Omental fat pad (tissue), 4 donors: Measurements from ENCODE around the gene VSIR. TPM values are rescaled to one million over a fixed set of nuclear protein-coding genes. Genes with fewer than 3 reads are reported as not detected.

Experiments used
- ATAC-seq: fragments of 150-250 bp; one replicate; pipeline ENCODE4 v1.9.1; 2016; ENCODE audit warnings: mild to moderate bottlenecking, moderate library complexity; ENCODE audit not compliant: low FRiP score
- DNase-seq: peaks from one replicate; pipeline ENCODE4 v3.0.0-alpha.2; 2019; ENCODE audit warnings: low spot score
- total RNA-seq, 4 donors: library from RNA; depleted of rRNA; stranded (reverse); fragments of >200 nt; gene quantifications; one replicate each; pipeline ENCODE4 v1.1.0, GENCODE V29; 2016
- TF ChIP-seq, protein P1 (sequence below), 3 donors: fragments of 450-650 bp; IDR thresholded peaks; one replicate each; pipeline ENCODE4 v1.5.1; 2016 to 2017; ENCODE audit warnings: antibody characterized with exemption in 3 of 3, mild to moderate bottlenecking in 3 of 3, moderate library complexity in 2 of 3

The VSIR gene
- total RNA-seq, 4 donors from 2014 or later: 65.1 to 119 (median 86.3) TPM

DNA sequence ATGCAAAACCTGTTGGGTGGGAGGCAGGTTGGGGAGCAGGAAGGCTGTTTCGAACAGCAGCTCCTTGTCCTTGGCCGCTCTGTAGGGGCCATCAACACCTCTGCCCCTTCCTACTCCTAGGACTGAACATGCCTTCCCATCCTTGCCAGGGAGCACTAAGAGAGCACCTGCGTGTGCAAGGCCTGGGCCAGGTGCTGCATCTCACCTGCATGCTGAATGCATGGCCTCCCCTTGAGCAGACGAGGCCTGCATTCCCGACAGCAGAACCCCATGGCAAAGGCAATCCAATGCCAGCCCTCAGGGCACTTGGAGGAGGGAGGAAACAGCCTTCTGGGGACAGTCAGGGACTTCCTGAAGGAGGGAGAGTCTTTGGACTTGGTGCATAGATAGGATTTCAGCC, 11.0 kb downstream of the VSIR start:
- ATAC-seq (no peak), DNase-seq (no peak)
- TF ChIP-seq, protein P1, sequence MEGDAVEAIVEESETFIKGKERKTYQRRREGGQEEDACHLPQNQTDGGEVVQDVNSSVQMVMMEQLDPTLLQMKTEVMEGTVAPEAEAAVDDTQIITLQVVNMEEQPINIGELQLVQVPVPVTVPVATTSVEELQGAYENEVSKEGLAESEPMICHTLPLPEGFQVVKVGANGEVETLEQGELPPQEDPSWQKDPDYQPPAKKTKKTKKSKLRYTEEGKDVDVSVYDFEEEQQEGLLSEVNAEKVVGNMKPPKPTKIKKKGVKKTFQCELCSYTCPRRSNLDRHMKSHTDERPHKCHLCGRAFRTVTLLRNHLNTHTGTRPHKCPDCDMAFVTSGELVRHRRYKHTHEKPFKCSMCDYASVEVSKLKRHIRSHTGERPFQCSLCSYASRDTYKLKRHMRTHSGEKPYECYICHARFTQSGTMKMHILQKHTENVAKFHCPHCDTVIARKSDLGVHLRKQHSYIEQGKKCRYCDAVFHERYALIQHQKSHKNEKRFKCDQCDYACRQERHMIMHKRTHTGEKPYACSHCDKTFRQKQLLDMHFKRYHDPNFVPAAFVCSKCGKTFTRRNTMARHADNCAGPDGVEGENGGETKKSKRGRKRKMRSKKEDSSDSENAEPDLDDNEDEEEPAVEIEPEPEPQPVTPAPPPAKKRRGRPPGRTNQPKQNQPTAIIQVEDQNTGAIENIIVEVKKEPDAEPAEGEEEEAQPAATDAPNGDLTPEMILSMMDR (IDR thresholded peaks at IDR 0.05): no peak

DNA sequence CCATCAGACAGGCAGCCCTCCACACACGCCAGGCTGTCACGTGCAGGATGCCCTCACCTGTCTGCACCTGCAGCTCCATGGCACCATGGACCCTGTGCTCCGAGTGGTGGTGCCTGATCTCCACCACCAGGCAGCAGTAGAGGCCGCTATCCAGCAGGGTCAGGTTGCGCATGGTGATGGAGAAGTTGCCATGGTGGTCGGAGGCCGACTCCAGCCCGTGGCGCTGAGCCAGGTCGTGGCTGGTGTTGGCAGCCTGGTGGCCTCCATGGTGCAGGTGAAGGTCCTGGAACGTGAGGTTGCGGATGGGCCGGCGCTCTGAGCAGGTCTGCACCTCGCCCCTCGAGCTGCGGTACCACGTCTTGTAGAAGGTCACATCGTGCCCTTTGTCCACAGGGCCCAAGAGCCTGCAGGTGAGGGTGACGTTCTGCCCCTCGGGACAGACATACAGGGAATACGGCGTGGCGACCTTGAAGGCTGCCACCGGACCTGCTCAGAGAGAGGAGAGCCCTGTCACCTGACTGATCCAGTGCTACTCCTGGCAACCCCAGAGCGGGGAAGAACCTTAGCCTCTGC, 11.7 kb downstream of the VSIR start:
- TF ChIP-seq, protein P1 (IDR thresholded peaks at IDR 0.05): no peak
- DNase-seq: no peak
- no peak for ATAC-seq

DNA sequence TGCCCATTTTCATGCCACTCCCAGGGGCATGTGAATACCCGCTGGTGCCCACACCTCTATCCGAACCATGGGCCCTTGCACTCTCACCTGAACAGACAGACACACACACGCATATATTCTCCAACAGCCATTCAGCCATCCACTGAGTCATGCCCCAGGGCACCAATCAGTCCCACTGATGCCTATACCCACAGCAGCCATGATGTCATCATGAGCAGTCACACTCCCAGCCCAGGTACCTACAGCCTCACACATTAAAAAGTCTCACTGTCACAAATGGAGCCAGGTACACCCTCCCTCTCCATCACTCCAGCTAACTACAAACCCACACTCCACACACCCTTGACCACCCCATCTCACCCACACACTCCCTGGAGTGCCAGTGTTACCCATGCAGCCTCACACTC, 12.2 kb downstream of the VSIR start:
- TF ChIP-seq, protein P1 (IDR thresholded peaks at IDR 0.05): no peak
- no peak for DNase-seq

DNA sequence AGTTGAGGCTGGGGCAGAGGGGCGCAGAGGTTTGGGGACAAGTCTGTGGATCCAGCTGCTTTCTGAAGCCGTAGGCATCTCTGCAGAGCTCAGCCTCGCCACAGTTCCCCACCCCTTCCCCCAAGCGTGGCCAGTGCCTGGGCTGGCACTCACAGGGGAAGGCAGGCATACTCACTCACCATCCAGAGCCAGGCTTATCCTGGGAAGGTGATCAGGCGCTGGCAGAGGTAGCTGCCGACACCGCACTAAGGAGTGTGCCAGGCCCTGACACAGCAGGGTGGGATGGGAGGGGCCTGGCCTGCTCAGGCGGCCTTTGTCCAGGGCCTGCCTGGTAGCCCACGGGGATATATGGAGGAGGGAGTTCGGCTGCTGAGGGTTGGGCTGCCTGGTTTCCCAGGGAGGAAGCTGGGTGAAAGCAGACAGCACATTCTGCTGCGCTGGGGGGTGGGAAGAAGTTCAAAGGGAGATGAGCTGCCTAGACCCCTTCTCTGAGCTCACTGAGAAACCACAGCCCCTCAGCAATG, 15.9 kb downstream of the VSIR start:
- ATAC-seq (peak; percentile 62), DNase-seq (no peak)
- TF ChIP-seq, protein P1 (IDR thresholded peaks at IDR 0.05): no peak

More for the DNA sequence above, 12.2 kb downstream of the VSIR start:
- no peak for ATAC-seq

DNA sequence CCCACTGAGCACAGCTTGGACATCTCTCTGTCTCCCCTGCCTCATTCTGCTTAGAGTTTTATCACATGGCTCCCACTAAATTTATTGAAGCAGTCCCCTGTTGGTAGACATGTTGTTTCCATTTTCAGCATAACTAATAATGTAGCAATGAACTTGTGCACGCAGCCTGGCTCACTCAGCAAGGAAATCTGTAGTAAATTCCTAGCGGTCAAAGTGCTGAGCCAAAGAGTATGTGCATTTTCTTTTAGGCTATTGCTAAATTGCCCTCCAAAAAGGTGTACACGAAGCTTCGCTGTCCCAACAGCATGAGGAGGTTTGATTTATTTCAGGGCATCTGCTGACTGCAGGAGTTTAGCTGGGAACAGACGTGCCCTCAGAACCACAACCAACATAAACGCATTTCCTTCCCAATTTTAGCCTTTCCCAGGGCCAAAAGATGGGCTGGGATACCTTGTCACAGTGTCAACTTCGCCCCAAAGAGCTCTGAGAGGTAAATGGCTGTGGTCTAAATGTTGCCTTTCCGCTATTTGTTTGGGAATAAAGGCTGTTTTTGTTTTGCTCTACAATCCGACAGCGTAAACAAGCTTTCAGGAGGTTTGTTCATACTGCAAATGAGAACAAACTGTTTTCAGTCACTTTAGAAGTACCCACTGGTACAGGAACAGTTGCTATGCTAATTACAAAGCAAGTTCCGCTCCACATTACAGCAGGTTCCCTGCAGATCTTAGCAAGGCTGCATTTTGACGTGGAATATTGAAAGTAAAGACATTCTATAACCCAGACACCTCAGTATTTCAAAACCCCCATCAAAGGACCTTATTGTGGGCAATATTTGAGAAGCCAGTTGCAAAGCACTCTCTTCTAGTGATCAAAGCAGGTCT, 16.8 kb downstream of the VSIR start:
- TF ChIP-seq, protein P1 (IDR thresholded peaks at IDR 0.05): no peak
- DNase-seq: no peak
- ATAC-seq: no peak

DNA sequence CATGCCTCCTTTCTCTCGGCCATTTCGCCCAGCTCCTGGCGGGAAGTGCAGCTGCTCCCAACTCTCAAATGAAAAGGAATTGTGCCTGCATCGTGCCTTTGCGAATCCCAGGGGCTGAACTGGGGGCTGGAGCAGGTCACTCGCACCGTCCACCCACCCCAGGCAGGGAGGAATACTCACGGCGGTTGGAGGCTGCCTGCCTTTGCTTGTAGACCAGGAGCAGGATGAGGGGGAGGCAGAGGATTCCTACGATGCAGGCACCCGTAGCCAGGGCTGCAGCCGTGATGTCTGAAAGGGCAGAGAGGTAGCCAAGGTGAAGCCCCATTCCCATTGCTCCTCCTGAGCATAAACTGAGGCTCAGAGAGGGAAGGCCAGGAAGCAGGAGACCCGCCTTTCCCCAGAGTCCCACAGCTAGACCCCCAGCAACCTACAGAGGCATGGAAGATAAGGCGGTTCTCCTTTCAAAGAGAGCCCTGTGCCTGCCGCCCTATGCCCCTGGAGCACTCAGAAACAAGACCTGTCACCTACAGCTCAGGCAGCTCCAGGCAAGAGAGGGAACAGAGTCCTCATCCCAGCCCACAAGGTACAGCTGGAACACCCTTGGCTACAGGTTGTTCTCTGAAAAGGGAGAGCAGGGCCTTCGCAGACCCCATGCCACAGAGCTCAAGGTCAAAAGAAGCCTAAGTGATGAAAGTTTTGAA, 18.0 kb downstream of the VSIR start:
- DNase-seq: no peak
- TF ChIP-seq, protein P1 (IDR thresholded peaks at IDR 0.05): no peak

More for the DNA sequence above, 18.0 kb downstream of the VSIR start:
- no peak for ATAC-seq
